NCI-H69 (cell line): Measurements from ENCODE around the gene PMVK.
"Not testable (repeated sequence)": the region's sequence is repeated elsewhere in the genome, so short reads cannot be mapped to it uniquely, and the experiment has no call there.

ENCODE experiments used
- DNase-seq: peaks from one replicate; lab custom pipeline; 2025; lab: John Stamatoyannopoulos, UW

PMVK gene

DNA sequence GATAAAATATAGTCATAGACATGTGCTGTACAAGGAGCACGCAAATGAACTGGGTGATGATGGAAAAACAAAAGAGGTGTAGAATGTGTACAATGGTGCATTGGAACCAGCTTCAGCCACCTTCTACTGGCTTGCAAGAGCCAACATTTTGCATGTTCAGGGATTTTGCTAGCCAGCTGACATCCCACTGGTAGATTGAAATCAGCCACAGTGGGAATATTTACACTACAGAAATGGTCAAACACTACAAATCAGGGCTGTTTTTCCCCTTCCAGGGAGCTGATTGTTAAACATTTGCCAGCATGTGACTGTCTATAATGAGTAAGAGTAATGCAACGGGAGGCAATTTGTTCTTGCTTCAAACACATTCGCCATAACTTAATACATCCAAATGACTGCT lies 23.2 kb downstream of the PMVK start:
- DNase-seq: peak; percentile 55

DNA sequence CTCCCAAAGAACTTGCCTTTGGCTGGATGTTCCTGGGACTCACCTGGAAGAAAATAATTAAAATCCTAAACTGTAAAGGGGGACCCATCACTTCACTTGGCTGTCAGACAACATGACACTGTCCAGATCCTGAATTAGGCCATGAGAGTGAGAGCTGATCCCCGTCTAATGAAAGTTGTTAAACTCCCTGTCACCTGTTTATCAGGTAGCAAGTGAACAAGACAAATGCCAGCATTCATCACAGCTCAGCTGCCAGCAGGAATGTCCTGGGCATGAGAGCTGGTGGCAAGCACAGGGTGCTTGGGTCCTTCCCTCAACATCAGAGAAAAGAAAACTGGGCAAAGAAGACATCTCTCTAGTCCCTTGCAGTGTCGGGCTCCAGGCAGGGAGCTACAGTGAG lies 23.8 kb downstream of the PMVK start:
- DNase-seq: no peak

DNA sequence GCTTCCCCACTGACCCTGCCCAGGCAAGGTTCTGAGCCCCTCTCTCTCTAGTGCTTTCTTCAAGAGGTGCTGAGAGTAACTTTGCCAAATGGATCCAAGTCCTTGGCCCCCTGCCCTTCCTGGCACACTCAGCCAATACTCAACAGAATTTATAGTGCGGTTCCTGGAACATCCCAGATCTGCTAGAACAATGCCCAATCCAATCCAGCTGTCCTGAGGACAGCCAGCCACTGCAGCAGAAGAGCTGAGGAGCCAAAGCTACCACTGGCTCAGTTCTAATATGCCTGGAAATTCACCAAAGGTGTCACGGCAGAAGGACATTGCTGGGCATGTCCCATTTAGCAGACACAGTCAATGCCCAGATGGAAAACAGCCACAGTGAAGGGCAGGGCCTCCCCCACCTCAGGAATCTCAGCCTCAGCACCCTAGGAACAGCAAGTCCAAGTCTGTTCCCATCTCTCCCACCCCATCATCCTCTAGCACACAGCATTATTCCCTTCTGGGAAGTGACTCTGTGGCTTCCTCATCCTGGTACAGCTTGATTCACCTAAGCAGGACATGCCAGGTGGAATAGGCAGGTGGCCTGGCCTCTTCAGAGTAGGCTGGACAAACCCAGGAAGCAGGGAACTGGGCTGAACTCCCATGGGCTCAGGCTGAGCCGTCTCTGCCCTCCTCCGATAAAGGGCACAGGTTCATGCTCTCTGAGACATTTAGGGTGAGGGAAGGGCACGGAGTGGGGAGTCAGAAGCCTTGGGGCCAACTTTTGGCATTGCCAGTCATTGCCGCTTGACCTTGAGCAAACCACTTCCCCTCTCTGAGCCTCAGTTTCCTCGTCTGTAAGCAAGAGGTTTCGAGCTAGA lies 24.6 kb downstream of the PMVK start:
- no peak for DNase-seq

DNA sequence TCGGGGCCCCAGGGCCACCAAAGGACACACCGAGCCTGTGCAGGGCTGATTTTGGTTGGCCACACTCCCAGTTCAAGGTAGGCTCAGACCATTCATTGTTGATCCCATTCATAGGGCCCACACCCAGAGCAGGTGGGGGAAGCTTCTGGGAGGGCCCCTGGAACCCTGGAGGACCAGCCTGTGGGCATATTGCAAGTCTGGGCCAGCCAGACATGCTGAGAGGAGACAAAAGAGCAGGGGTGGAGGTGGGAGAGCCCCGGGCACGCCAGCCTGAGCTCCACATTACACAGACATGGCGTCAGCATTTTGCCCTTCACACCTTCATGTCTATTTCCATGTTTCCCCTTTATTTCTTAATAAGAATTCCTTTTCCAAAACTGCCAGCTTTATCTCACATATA lies 25.7 kb downstream of the PMVK start:
- DNase-seq: peak; percentile 63

DNA sequence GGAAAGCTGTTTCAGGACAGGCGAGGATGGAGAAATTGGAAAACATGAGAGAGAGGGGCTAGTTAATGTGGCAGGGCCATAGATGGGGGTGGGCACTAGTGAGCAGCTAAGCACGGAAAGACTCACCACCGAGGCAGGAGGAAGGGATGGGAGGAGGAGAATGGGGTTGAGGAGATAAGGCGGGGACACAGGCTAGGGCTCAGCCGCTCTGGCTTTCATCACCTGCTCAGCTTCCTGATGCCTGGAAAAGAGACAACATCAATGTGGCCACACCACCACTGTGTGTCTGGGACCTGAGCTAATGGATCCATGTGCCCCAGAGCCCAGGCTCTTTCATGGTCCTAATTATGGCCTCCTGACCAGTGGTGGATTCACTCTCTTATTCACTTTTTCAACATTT lies 27.6 kb downstream of the PMVK start:
- DNase-seq: no peak

DNA sequence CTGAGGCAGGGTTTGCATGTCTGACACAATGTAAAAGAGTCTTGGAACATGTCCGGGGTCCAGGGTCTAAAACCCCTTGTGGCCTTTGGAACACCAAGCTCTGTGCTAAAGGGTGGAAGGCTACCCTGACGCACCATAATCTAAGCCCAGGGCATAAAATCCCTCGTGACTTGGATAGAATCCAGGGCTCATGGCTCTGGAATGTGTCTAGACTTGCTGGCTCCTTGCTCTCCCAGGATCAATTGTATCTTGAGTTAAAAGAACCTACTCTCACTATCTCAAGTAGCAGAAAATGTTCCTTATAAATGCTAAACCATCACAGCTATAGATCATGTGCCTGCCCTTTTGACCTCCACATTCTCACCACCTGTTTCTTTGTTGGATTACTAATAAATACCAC lies 28.4 kb downstream of the PMVK start:
- not testable (repeated sequence) for DNase-seq

DNA sequence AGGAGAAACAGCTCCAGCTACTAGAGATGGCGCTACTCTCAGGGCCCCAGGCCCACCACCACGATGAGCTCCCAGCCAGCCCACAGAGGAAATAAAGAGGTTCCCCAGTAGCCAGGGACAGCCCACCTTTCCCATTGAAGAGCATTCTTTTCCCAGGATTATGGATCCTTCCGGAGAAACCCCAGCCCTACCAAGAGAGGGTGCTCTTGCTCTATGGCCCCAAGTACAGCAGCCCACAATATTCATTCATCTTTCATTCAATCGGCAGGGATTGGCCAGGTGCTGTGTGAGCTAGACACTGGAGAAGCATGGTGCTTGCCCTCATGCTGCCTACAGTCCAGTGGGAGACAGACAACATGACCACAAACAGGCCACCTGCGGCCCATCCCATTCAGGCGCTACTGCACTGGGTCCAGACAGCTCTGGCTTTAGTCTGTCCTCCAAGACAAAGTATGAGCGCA lies 29.9 kb downstream of the PMVK start:
- DNase-seq: peak; percentile 28

DNA sequence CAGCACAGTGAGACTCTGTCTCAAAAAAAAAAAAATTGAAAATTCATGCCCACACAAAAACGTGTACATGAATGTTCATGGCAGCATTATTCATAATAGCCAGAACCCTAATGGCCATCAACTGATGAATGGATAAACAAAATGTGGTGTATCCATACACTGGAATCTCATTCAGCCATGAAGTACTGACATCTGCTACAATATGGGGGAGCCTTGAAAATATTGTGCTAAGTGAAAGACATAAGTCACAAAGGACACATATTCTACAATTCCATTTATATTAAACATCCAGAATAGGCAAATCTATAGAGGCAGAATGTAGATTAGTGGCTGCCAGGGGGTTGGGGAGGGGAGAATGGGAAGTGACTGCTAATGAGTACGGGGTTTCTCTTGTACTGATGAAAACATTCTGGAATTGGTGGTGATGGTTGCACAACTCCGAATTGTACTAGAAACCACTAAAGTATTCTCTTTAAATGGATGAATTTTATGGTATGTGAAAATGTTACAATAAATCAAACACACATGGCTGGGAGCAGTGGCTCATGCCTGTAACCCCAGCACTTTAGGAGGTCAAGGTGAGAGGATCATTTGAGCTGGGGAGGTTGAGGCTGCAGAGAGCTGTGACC lies 33.5 kb downstream of the PMVK start:
- DNase-seq: no peak

DNA sequence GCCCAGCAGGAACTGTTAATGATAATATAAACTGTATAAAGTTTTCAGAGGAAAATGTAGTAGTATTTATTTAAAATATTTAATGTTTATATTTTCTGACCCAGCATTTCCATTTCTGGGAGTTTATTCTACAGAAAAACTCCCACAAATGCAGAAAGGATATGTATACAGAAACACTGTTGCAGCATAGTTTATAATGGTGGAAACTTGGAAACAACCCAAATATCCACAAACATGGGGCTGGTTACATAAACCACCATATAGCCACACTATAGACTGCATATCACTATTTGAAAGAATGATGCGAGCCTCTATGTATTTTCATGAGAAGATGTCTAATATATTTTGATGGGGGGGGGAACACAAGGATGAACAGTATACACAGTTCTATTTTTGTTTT lies 34.9 kb downstream of the PMVK start:
- DNase-seq: no peak

DNA sequence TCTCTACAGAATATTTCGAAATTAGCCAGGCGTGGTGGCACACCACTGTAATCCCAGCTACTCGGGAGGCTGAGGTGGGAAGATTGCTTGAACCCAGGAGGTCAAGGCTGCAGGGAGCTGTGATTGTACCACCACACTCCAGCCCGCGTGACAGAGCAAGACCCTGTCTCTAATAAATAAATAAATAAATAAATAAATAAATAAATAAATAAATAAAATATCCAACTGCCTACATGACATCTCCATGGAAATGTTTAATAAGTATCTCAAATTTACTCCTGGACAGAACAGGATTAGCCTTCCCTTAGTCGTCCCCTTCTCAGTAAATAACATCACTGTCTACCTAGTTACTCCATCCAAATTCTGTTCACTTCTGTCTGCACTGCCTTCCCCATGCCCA lies 37.5 kb downstream of the PMVK start:
- no peak for DNase-seq

DNA sequence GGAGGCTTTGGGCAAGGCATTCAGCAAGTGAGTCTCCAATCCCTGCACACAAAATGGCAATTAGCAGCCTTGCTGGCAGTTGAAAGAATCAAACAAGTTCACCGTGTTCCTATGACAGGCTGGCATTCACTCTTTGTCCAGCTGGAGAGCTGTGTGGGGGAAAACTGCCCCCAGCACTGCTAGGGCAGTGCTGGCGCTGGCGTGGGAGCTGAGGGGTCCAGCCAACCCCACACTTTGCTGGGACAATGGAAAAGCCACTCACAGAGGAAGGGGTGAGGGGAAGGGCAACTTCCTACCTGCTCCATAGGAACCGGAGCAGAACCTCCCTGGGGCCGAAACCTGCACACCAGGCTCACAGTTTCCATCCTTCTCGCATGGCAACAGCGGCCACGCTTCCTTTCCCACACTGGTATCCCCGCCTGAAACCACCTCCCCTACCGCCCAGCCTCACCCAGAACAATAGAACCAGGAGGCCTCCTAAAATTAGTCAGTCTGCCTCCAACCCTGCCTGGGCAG lies 39.7 kb downstream of the PMVK start:
- no peak for DNase-seq

DNA sequence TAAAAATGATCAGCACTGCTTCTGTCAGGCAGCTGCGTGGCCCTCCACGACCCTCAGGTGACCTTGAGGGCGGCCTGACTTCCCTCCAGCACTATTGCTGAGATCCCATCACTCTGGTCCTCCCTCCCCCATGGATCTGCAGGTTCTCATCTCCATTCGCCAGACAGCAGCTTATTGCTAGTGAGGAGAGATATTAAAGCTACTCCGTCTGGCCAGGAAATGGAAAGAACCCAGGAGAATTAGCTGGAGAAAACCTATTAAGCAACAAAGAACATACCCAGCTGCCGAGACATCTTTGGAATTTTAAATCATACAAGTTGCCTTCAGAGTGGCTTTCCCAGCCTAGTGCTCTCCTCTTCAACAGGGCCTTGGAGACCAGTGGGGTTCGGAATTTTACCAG lies 40.7 kb downstream of the PMVK start:
- DNase-seq: no peak

DNA sequence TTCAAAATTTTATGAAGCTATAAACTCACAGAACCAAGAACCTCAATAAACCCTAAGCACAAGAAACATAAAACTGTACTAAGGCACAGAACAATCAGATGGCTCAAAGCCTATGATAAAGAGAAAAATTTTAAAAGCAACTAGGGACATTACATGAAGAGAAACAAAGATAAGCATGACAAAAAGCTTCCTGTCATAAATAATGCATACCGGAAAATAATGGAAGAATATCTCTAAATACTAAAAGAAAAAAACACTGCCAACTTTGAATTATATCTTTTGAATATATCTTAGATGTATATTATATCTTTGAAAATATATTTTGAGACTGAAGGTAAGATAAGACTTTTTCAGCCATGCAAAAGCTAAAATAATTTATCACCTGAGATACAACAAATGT lies 45.1 kb downstream of the PMVK start:
- no peak for DNase-seq

DNA sequence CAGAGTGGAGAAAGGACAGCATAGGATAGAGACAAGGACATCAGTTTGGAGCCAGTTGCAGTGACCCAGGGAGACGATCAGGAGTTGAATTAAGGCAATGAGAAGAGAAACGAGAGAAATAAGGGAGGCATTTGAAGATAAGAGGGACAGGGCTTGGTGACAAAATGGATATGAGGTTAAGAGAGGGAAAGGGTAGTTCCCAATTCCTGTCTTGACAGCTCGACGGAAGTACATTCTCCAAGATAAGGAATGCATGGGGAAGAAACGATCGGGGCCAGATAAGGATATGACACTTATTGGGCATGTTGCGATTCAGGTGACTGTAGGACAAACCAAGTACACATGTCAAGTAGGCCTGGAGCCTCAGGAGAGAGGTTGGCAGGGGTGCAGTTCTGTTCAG lies 47.8 kb downstream of the PMVK start:
- DNase-seq: no peak

DNA sequence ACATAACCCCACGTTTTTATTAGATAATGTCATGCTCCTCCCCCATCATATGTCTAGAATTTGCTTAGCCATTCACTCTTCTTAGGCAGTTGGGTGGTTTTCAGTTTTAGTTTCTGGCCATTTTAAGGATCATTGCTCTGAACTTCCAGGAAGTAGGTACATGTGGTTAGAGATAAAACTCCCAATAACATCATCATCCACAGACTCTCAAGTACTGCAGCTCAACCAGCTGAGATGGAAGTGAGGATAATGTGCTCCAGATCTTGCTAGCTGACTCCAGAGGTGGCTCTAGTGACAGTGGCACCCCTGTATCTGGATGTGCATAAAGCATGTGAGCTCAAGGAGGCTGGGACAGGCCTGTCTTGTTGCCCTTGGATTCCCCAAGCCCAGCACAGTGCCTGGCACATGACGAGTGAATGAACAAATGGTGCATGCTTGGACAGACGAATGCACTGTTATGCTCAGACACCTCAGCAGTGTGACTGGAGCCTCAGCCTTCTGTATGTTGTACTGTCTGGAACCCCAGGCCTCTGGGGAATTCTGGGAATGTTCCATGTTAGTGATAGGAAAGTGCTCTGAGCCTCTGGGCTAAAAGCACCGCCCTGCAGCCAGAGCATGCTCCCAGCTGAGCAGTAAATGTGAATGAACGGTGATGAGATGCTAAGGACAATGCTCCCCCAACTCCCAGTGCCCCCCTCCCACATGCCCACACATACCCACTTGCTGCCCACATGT lies 50.1 kb downstream of the PMVK start:
- DNase-seq: no peak

DNA sequence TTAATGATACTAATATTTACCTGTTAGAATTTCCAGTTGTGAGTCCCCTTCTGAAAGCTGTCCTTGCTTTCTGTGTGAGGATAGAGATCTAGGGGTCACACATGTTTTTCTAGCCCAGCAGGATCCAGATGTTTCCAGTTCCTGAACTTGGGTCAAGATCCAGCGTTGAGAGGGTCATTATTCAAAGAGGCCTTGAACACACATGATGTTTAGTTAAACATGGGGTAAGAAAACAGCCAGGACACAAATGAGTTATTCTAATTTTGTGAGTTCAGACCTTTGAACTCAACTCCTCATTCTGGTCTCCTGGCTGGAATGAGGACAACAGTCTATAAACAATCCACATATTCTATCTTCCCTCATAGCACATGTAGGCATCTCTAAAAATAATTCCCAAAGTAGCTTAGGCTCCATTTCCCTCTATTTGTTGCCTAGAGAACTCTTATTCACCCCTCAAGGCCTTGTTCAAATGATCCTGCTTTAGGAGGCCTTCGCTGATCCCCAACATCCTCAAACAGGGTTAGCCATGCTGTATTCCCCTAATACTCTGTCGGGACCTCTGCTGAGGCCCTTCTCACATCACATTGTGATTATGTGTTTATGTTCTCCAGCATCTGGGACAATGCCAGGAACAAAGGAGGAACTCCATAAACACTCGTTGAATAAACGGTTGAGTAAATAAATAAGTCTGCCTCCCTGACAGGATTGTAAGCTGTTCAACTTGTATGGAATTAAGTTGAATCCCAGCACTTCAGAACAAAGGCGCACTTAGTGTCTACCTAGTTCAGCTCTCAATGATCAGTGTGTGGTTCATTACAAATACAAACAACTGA lies 51.4 kb downstream of the PMVK start:
- DNase-seq: no peak

DNA sequence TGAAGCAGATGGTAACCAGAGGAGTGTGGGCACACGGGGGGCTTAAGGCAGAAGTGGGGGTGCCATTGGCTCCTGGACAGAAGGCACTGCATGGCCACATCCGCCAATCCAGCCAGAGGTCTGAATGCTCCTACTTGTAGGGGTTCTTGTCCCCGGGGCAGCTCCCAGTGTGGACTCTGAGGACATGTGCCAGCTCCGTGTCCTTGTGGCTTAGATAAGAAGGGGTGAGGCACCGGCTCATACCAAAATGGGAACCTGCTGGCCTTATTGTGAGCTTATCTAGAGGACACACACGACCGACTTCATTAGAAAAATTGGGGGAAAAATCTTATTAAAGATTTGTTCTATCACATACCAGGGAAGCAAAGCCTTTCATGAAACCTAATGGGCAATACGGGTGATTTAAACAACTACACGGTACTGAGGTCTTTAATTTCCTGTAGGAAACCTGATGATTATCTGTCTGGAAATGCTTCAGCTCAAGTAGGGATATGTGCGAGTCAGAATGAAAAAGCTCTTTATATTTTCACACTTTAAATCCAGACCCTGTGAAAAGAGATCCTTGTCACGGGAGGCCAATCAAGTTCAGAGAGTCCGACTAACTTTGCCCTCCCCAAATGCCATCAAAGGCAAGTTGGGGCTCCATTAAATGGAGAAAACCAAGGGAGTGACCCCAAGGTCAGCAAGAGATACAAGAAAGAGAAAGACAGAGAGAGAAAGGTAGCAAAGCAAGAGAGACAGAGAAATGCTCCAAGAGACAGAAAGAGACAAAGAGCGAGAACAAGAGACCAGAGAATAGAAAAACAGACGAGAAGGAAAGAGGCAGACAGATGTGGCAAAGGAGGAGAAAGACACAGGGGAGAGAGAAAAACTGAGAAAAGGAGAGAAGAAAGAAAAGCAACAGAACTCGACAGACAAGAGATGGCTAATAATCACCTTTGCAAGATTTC lies 52.3 kb downstream of the PMVK start:
- no peak for DNase-seq

DNA sequence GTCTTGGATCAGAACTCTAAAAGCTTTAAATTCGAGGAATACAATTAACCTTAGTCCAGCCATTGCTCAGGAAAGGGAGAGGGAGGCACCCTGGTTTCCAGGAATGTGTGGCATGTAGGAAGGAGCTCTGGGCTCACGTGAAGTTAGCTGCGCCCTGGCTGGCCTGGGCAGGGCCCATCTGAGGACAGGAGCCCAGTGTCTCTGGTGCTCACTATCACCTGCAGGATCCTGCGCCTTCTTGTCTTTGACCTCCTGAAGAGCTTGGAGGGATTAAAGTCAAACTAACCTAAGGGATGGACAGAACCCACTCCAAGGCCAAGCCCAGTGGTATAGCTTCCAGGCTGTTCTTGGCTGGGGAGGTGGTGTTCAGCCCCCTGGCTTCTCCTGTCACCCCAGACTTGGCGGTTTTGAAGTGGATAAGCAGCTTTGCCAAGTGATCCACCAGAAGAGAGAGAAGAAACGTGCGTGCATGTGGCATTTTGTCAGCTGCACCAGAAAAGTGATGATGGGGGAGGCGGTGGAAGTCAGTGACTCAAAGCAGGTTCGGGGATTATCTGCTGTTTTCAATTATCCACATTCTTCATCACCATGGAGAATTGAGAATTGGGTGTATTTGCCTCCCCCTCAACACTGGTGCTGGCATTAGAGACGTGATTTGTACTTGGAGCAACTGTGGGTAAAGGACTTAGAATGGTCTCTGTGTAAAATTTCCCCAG lies 54.5 kb downstream of the PMVK start:
- DNase-seq: no peak

DNA sequence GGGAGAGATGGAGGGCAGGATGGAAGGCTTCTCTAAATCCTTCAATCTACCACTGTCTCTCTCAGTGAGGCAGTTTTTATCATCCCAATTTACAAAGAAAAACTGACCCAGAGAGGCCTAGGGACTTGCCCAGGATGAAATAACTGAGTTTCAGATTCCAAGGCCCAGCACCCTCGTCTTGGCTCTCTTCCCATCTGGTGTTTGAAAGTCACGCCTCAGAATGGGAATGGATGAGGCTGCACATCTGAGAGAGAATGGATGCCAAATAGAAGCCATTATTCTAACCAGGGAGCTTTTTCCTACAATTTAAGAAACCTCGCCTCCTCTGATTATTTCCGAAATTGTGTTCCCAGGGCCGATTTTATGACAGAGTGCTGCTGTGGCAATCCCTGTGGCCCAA lies 55.8 kb downstream of the PMVK start:
- DNase-seq: no peak

DNA sequence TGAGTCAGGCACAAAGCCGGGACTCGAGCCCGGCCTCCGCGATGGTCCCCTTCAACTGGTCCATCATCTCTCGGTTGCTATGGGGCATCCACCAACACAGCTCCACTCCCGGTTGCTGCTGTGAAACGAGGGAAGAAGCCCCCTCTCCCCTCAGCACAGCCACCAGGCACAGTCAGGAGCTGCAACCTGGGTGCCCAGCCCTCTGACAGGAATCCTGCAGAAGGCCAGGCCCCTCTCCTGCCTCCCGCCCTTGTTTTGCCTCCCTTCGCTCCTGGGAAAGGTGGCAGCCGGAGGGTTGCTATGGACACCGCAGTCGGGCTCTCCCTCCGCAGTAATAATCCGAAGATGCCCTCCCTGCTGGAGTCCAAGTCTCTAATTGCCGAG lies 57.5 kb downstream of the PMVK start:
- DNase-seq: peak; percentile 83
